ENCODE results near the gene STAM.
"Not testable (repeated sequence)": the region's sequence is repeated elsewhere in the genome, so short reads cannot be mapped to it uniquely, and the experiment has no call there.

The STAM gene

DNA sequence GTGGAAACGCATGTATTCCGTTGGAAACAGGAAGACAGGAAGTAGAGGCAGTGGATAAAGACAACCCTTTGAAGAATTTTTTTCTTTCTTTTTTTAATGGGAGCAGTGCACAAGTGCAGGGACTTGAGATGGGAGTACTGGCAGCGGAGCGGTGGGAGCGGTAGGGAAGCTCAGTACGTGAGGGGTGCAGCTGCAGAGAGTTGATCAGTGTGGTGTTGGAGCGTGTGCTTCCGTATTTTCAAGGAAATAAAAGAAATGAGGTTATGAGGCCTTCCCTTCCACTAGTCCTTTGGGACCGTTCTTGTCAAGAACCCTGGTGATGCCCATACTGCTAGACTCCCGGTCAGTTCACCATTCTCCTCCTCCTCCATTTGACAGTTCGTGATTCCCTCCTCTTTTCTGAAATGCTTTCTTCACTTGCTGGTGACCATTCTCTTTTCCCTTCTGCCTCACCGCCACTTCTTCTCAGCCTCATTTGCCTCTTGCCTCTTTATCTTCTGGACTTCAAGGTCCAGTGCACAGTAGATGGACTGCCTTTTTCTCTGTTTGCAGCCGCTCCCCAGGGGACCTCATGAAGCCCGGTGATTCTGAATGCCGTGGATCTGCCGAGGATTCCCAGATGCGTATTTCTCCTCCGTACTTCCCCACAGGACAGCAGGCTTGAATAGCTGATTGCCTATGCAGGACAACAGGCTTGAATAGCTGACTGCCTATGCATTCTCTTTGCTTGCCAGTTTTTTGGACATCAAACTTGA, 68.9 kb downstream of the STAM start:
- no peak overlapping the region for H3K4me3 ChIP-seq (ENCODE audit: low read length)
- TF ChIP-seq ZNF274 (IDR thresholded peaks at IDR 0.05; ENCODE audit: low read depth, low read length) = no peak

DNA sequence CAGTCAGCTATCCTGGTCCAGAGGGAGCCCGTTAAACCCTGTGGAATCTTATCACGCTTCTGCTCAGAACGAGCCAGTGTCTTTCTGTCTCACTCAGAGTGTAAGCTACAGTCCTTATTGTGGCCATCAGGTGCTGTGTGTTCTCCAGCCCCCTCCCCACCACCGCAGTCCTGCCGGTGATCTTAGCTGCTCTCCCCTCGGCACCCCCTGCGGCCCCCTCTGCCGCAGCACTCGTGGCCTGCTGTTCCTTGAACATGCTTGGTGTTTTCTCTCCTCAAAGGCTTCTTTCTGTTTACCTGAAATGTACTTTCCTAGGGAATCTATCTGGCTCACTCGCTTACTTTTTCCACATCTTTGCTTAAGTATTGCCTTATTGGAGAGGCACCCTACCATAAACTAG, 69.8 kb downstream of the STAM start:
- no peak overlapping the region for H3K4me3 ChIP-seq (ENCODE audit: low read length)
- no peak for TF ChIP-seq ZNF274 (IDR thresholded peaks at IDR 0.05; ENCODE audit: low read depth, low read length)

DNA sequence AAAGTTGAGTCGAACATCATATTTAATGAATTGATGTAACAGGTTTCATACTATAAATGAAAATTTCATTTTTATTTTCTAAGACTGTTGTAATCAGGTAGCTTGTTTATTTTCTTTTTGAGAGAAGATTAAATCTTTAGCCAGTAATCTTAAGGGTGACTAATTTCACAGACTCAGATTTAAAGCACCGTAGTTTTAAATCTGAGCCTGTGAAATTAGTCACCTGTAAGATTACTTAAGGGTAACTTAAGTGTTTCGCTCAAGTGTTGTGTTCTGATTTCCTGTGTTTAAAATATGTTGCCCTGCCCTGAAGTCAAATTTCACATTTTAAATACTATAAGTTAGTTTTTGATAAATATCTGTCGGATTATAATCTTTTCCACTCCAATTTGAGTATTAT, 72.2 kb downstream of the STAM start:
- no peak overlapping the region for H3K4me3 ChIP-seq (ENCODE audit: low read length)
- no peak for TF ChIP-seq ZNF274 (IDR thresholded peaks at IDR 0.05; ENCODE audit: low read depth, low read length)

DNA sequence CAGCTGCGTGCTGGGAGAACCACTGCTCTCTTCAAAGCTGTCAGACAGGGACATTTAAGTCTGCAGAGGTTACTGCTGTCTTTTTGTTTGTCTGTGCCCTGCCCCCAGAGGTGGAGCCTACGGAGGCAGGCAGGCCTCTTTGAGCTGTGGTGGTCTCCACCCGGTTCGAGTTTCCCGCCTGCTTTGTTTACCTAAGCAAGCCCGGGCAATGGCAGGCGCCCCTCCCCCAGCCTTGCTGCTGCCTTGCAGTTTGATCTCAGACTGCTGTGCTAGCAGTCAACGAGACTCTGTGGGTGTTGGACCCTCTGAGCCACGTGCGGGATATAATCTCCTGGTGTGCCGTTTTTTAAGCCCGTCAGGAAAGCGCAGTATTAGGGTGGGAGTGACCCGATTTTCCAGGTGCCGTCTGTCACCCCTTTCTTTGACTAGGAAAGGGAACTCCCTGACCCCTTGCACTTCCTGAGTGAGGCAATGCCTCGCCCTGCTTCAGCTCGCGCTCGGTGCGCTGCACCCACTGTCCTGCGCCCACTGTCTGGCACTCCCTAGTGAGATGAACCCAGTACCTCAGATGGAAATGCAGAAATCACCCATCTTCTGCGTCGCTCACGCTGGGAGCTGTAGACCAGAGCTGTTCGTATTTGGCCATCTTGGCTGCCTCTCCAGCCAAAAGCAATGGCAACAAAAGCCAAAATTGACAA, 78.5 kb downstream of the STAM start:
- not testable (repeated sequence) for H3K4me3 ChIP-seq (ENCODE audit: low read length)

DNA sequence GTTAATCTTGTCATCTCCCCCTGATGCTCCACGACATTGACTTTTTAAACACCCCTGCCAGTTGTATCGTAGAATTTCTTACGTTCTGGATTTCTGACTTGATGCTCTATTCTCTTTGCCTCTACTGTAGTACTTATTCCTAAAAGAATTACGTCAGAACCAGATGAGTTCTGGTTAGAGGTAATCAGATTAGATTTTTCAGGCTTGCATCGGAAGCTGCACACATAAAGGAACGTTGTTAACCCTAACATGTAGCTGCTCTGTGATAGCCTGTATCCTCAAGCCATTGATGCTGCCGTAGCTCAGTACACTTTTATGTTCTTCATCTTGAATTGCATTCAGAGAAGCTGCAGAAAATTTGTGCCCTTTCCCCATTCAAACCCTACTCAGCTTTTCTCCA, 81.8 kb downstream of the STAM start:
- no peak overlapping the region for H3K4me3 ChIP-seq (ENCODE audit: low read length)
- no peak for TF ChIP-seq ZNF274 (IDR thresholded peaks at IDR 0.05; ENCODE audit: low read depth, low read length)

DNA sequence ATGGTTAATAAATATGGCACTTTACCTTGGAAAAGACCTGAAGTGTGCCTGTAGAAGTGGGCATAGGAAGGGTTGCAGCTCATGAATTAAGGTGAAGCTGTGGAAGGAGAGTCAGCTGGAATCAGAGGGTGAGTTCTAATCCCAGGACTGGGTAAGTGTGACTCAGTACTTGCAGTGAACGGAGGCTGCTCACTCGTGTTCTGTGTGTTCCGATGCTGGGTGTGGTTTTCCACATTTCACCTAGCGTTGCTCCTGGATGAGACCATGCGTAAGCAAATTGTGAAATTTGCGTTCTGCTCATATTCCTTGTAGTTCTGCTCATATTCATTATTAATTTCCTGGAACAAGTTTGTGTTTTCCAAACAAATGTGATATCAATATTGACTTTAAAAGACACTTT, 85.7 kb downstream of the STAM start:
- no peak for TF ChIP-seq ZNF274 (IDR thresholded peaks at IDR 0.05; ENCODE audit: low read depth, low read length)
- H3K4me3 ChIP-seq (ENCODE audit: low read length) = no peak overlapping the region

DNA sequence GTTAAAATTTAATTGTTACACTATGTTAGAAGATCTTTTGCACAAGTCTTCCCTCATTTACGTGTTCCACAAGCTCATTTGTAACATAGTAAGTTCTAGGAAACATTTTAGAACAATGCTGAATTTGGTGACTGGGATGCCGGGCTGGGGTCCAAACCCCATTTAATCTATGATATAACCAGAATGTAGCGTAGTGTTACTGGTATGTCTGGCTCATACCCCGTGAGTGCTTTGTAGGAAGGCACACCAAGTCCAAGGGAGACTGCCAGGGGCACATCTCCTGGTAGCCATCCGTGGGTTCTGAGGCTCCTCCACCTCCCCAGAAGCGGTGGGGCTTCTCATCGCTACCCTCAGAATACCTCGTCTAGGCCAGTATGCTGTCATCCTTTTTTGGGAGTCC, 86.7 kb downstream of the STAM start:
- no peak for TF ChIP-seq ZNF274 (IDR thresholded peaks at IDR 0.05; ENCODE audit: low read depth, low read length)
- H3K4me3 ChIP-seq (ENCODE audit: low read length) = no peak overlapping the region

DNA sequence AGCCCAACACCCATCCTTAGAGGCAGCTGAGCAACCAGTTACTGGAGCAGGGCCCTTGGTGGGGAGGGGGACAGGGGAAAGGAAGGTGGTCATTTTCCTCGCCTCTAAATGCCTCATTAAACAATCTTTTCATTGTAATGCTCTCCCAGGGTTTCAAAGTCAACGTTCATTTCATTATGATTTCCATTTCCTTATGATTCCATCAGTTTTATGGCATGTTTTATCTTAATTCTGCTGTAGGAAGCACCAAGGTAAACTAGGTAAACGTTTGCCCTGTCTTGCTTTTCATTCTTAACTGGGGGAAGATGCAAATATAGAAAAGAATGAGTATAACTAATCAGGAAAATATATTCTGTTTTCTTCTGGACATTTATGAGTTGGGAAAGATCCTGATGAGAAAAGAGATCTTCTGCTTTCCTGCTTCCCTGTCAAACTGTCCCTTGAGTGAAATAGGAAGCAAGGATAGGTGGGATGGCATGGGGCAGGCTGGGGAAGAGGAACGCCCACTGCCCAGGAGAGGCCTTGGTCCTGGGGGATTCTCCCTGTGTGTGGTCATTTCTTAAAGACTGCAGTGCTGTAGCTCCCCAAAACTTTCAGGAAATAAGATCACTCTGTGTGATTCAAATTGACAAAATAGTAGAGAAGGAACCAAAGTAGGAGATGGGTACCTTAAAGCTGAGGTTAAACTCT, 87.5 kb downstream of the STAM start:
- no peak for TF ChIP-seq ZNF274 (IDR thresholded peaks at IDR 0.05; ENCODE audit: low read depth, low read length)
- no peak overlapping the region for H3K4me3 ChIP-seq (ENCODE audit: low read length)

DNA sequence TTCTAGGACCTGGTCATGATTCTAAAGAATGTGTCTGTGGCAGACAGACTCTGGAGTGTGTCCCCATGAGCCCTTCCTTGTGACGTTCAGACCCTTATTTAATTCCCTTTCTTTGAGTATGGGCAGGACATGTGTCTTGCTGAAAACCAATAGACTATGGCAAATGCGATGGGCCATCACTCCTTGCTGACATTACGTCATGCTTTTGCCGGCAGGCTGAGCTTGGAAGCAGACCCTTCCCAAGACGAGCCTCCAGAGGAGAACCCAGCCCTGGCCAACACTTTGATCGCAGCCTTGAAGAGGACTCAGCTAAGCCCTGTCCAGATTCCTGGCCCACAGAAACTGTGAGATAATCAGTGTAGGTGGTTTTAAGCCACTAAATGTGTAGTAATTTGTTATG, 89.7 kb downstream of the STAM start:
- no peak for TF ChIP-seq ZNF274 (IDR thresholded peaks at IDR 0.05; ENCODE audit: low read depth, low read length)
- no peak overlapping the region for H3K4me3 ChIP-seq (ENCODE audit: low read length)

DNA sequence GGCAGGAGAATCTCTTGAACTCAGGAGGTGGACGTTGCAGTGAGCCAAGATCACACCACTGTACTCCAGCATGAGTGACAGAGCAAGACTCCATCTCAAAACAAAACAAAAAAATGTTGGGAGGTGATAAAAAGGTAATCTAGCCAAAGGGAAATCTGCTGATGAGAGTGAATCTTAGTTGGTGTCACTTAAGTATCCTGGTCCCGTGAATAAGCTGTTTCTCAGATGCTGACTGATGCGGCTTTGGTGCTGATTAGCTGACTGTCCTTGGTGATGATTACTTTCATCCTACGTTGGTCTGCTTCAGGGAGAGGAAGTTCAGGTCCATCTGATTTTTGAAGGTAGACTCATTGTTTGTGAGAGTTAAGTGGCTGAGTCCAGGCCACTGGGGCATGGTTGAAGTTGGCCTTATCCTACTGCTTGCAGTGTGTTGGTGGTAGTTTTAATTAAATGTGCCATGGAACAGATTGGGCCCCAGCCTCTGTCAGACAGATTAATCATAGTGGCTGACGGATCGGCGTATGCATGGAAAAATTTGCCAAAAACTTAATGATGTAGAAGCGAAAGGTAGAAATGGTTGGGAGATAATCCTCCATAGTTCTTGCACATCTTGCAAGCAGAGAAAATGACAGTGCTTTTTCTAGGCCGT, 90.6 kb downstream of the STAM start:
- no peak overlapping the region for H3K4me3 ChIP-seq (ENCODE audit: low read length)
- no peak for TF ChIP-seq ZNF274 (IDR thresholded peaks at IDR 0.05; ENCODE audit: low read depth, low read length)

DNA sequence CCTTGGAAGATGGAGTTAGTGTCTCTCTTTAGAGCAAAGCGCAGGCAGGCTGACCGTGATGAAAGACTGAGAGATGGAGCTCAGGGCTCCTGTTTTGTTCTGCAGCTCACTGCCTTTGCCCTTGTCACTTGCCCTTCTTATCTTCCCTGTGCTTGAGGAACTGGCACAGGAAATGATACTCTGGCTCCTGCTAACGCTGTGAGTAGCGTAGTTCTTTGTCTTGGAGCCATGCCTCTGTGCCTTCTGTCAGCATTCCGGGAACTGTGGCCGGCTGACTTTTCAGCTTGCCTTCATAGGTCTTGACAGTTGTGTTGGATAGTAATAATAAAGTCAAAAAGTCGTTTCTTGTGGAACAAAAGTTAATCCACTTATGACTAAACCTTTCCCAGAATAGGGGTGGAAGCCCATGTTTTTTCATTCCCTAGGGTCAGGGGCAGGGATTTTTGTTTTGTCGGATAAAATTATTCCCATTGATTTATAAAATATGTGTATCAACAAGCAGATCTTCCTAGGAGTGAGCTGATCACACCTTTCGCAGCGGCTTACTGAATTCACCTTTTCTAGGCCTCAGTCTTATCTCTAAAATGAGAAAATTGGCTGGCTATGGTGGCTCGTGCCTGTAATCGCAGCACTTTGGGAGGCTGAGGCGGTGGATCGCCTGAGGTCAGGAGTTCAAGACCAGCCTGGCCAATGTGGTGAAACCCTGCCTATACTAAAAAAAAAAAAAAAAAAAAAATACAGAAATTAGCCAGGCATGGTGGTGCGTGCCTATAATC, 91.4 kb downstream of the STAM start:
- H3K4me3 ChIP-seq (ENCODE audit: low read length) = no peak overlapping the region
- TF ChIP-seq ZNF274 (IDR thresholded peaks at IDR 0.05; ENCODE audit: low read depth, low read length) = no peak

DNA sequence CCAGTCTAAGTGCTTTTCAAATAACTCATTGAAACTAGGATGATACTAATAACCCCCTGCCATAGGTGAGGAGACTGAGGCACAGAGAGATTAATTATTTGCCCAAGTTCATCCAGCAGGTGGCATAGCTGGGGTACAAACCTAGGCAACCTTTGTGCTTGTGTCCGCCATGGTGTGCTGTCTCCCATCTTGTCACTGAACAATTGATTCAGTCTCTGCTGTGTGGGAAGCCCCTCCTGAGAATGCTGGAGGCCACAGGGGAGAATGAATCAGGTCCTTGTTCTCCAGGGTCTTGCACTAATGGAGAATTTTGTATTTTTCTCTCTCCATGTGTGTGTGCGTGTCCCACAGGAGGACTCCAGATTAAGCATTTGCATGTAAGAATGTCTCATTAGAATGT, 92.3 kb downstream of the STAM start:
- no peak for TF ChIP-seq ZNF274 (IDR thresholded peaks at IDR 0.05; ENCODE audit: low read depth, low read length)
- no peak overlapping the region for H3K4me3 ChIP-seq (ENCODE audit: low read length)

DNA sequence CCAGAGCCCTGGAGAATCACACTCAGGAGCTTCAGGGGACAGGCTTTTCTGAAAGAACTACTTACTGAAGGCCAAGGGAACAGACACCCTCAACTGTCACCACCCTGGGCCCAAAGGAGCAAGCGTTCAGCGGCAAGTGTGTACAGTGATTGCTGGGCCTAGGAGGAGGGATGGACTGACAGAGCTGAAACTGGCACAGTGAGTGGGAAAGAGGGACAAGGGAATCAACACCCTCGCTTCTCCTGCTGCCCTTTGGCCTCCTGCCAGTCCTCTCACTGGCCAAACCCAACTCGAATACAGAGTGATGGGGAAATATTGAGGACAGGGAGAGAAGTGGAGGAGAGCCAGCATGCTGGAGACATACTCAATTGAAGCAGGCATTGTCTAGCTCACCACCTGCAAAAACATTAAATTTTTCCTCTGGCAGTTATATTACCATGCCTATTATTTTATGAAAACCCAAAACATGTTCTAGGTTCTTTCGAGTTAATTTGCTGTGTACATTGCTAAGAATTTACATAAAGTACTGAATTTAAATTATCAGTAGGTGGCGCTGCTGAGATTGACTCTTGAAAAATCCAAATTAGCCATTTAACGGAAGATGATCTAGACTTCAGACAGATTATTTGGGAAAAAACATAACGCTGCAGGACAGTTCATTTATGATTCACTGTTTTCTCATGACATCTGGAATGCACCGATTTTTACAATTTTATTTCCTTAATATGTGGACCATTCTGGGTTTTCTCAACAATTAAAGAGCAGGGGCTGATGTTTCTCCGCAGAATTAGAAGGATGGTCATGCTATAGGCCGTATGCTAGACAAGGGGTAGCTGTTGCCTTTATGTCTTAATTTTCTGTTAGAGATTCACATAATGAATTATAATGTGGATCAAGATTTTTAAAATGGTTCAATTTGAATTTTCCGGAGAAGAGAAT, 93.3 kb downstream of the STAM start:
- no peak overlapping the region for H3K4me3 ChIP-seq (ENCODE audit: low read length)
- TF ChIP-seq ZNF274 (IDR thresholded peaks at IDR 0.05; ENCODE audit: low read depth, low read length) = no peak
